ENCODE data around the gene TMEM37. TPM values are rescaled to one million over a fixed set of nuclear protein-coding genes. Genes with fewer than 3 reads are reported as not detected.
"Not testable (repeated sequence)": the region's sequence is repeated elsewhere in the genome, so short reads cannot be mapped to it uniquely, and the experiment has no call there.

The TMEM37 gene
- total RNA-seq = 0.14 TPM in 1 of 2 replicates, not detected in the other

DNA sequence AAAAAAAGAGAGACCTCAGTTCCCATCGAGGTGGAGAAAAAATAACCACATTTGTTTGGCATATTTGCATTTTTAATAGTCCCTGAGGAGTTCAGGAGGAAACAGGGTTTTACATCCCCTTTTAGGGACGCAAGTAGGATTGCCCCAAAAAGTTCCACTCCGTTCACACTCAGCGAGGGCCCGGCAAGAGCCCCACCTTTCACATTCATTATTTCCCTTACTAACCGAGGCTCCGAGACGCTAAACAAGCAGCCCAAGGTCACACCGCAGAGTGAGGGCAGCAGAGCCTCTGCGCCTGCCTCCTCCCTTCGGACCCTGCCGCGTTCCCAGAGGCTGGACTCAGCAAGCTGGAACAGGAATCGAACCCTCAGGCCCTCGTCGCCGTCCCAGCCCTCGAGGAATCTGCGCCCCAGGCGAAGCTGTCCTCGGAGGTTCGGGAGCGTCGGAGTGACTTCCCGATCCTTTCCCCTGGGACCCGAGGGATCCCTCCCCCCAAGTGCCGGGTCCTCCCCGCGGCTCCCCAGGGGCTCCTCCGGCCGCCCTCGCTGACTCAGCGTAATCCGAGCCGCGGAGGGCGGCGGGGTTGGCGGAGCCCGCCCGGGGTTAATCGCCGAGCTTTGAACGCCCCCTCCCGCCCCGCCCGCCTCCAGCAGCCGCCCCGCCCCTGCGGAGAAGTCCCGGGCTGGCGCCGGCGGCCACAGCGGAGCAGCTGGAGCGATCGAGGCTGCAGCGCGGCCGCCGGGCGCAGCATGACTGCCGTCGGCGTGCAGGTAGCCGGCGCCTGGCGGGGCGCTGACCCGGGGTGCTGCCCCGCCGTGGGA is at the start of gene TMEM37:
TSS of gene TMEM37 (plus strand) at position 700 of the 821 bp plus-strand sequence. CDS start at position 750, 50 bp downstream.
- Mint-ChIP-seq H3K27ac (no peak within 1 kb of the TSS), H3K4me1 (ENCODE audit: low read depth) (peaks cover 3% of the 10 kb centered on the region), H3K4me3 (ENCODE audit: low read depth) (no peak within 1 kb of the TSS), H3K9me3 (no peaks in the 10 kb centered on the region), H3K36me3 (ENCODE audit: low read depth) (no peaks in the 10 kb centered on the region), H3K27me3 (ENCODE audit: low read depth) (peaks cover 48% of the 10 kb centered on the region)
- intact Hi-C loops (cut with micrococcal nuclease) = no loop called here
- no peak for DNase-seq (ENCODE audit: low spot score)

- peaks cover 26% of the 10 kb centered on the region for H3K27me3 Mint-ChIP-seq (ENCODE audit: low read depth)
- no peaks in the 10 kb centered on the region for H3K9me3 Mint-ChIP-seq
- no peak overlapping the region for H3K27ac Mint-ChIP-seq
- intact Hi-C loops (cut with micrococcal nuclease) = no loop called here
- H3K36me3 Mint-ChIP-seq (ENCODE audit: low read depth) = no peaks in the 10 kb centered on the region
- DNase-seq (ENCODE audit: low spot score) = no peak
- peaks cover 7% of the 10 kb centered on the region for H3K4me1 Mint-ChIP-seq (ENCODE audit: low read depth)
- no peak overlapping the region for H3K4me3 Mint-ChIP-seq (ENCODE audit: low read depth)
Measured at GRCh38 chr2:119383410-119384140, 48.1 kb upstream of the TMEM37 start.

GRCh38 chr2:119384971-119385370 is 46.7 kb upstream of the TMEM37 start:
- Mint-ChIP-seq H3K4me1 (ENCODE audit: low read depth) (peaks cover 8% of the 10 kb centered on the region), H3K27ac (no peak overlapping the region), H3K27me3 (ENCODE audit: low read depth) (peaks cover 22% of the 10 kb centered on the region), H3K4me3 (ENCODE audit: low read depth) (no peak overlapping the region), H3K9me3 (no peaks in the 10 kb centered on the region), H3K36me3 (ENCODE audit: low read depth) (no peaks in the 10 kb centered on the region)
- no peak for DNase-seq (ENCODE audit: low spot score)
- intact Hi-C loops (cut with micrococcal nuclease) = no loop called here

GRCh38 chr2:119385466-119385865 is 46.2 kb upstream of the TMEM37 start:
- peaks cover 19% of the 10 kb centered on the region for H3K27me3 Mint-ChIP-seq (ENCODE audit: low read depth)
- intact Hi-C loops (cut with micrococcal nuclease) = no loop called here
- no peaks in the 10 kb centered on the region for H3K9me3 Mint-ChIP-seq
- H3K36me3 Mint-ChIP-seq (ENCODE audit: low read depth) = no peaks in the 10 kb centered on the region
- no peak for DNase-seq (ENCODE audit: low spot score)
- peaks cover 8% of the 10 kb centered on the region for H3K4me1 Mint-ChIP-seq (ENCODE audit: low read depth)
- no peak overlapping the region for H3K4me3 Mint-ChIP-seq (ENCODE audit: low read depth)
- H3K27ac Mint-ChIP-seq = no peak overlapping the region

DNA sequence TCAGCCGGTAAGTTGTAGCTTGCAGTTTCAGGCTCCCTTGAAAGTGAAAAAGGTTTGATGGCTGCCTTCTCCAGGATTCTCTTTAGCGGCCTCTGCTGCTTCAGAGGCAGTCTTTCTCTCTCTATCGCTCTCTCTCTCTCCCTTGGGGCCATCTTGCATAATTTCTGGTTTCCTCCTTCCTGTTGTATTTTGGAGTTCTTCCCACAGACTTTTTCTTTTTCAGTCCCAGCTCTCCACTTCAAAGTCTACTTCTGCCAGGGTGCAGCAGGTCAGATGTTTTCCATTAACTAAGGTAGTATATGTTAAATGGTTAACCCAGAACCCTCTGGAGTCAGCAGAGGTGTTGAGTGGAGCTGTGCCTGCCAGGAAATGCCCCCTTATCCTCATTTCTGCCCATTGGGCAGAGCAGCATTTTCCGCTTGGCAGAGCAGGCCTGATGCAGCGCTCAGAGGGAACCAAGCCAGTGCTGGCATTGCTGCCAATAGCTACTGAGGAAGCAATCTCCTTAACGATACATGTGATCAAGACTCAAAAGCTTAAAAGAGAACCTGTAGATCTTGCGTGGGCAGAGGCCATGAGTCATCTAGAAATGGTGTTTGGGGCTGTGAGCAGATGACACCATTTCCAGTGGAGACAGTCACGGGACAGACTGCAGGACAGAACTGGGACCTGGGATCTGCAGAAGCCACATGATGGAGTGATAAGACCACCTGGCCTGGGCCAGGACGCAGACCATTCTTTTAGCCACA is 44.1 kb upstream of the TMEM37 start:
- DNase-seq (ENCODE audit: low spot score) = no peak
- H3K4me3 Mint-ChIP-seq (ENCODE audit: low read depth) = no peak overlapping the region
- H3K9me3 Mint-ChIP-seq = no peaks in the 10 kb centered on the region
- peak overlapping the region; percentile 58 for H3K27ac Mint-ChIP-seq
- no peaks in the 10 kb centered on the region for H3K36me3 Mint-ChIP-seq (ENCODE audit: low read depth)
- H3K27me3 Mint-ChIP-seq (ENCODE audit: low read depth) = peaks cover 16% of the 10 kb centered on the region
- intact Hi-C loops (cut with micrococcal nuclease) = no loop called here
- peaks cover 8% of the 10 kb centered on the region for H3K4me1 Mint-ChIP-seq (ENCODE audit: low read depth)

GRCh38 chr2:119389615-119390306 is 41.9 kb upstream of the TMEM37 start:
- no peak overlapping the region for H3K27ac Mint-ChIP-seq
- no peak overlapping the region for H3K4me3 Mint-ChIP-seq (ENCODE audit: low read depth)

DNA sequence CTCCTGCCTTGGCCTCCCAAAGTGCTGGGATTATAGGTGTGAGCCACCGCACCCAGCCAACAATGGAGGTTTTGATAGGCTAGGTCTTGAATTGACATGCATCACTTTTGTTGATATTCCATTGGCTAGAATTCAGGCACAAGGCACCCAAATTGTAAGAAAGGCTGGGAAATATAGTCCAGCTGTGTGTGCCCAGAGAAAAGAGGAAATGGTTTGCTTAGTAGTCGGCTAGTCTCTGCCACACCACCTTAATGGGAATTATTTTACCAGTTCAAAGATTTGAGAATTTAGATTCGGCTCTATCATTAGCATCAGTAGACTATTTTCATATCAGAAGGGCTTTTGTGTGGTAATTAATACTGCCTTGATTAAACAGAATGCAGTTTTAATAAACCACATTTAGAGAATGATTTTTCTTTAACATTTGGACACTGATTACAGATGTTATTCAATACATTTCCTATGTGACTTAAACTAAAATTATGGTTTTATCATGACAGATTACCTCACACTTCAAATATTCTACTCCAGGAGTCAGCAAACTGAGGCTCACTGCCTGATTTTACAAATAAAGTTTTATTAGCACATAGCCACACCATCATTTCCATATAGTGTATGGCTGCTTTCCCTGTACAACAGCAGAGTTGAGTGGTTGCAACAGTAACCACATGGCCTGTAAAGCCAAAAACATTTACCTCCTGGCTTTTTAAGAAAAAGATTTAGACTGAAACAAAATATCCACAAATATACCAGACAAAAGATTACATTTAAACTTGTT is 37.5 kb upstream of the TMEM37 start:
- Mint-ChIP-seq H3K36me3 (ENCODE audit: low read depth) (no peaks in the 10 kb centered on the region), H3K27ac (no peak overlapping the region), H3K9me3 (no peaks in the 10 kb centered on the region), H3K4me3 (ENCODE audit: low read depth) (no peak overlapping the region), H3K4me1 (ENCODE audit: low read depth) (peaks cover 1% of the 10 kb centered on the region), H3K27me3 (ENCODE audit: low read depth) (peaks cover 12% of the 10 kb centered on the region)
- no peak for DNase-seq (ENCODE audit: low spot score)
- intact Hi-C loops (cut with micrococcal nuclease) = no loop called here

More at GRCh38 chr2:119389615-119390306, 41.9 kb upstream of the TMEM37 start:
- Mint-ChIP-seq H3K36me3 (ENCODE audit: low read depth) (no peaks in the 10 kb centered on the region), H3K9me3 (no peaks in the 10 kb centered on the region), H3K27me3 (ENCODE audit: low read depth) (peaks cover 14% of the 10 kb centered on the region), H3K4me1 (ENCODE audit: low read depth) (peaks cover 8% of the 10 kb centered on the region)
- no peak for DNase-seq (ENCODE audit: low spot score)
- intact Hi-C loops (cut with micrococcal nuclease) = no loop called here

DNA sequence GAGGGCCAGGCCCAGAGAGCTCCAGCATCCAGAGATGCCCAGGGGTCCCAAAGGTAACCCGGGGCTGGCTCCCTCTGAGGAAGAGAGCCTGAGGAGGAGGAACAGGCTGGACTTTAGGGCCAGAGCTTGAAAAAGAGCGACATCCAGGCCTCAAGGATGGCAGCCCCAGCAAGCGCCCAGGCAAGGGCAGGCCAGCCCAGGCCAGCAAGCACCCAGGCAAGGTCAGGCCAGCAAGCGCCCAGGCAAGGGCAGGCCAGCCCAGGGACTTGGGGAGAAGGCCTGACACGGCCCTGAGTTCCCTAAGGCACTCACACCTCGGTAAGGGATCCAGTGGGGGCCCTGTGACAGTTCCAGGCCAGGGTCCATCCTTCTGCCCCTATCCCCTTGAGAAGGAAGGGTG is 34.5 kb upstream of the TMEM37 start:
- H3K4me1 Mint-ChIP-seq (ENCODE audit: low read depth) = no peaks in the 10 kb centered on the region
- no peak for DNase-seq (ENCODE audit: low spot score)
- no peaks in the 10 kb centered on the region for H3K9me3 Mint-ChIP-seq
- peaks cover 7% of the 10 kb centered on the region for H3K27me3 Mint-ChIP-seq (ENCODE audit: low read depth)
- no peaks in the 10 kb centered on the region for H3K36me3 Mint-ChIP-seq (ENCODE audit: low read depth)
- no peak overlapping the region for H3K27ac Mint-ChIP-seq
- intact Hi-C loops (cut with micrococcal nuclease) = no loop called here
- H3K4me3 Mint-ChIP-seq (ENCODE audit: low read depth) = no peak overlapping the region

DNA sequence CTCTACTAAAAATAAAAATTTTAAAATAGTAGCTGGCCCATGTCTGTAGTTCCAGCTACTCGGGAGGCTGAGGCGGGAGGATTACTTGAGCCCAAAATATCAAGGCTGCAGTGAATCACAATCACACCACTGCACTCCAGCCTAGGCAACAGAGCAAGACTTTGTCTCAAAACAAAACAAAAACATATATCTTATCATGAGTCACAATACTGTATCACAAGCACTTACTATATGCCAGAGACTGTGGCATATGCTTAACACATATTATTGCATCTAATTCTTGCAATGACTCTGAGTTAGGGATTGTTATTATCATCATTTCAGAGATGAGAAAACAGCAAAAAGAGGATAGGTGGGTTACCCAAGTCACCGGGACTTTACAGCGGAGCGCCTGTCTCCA is 29.5 kb upstream of the TMEM37 start:
- no peak for DNase-seq (ENCODE audit: low spot score)
- no peaks in the 10 kb centered on the region for H3K36me3 Mint-ChIP-seq (ENCODE audit: low read depth)
- no peak overlapping the region for H3K4me3 Mint-ChIP-seq (ENCODE audit: low read depth)
- peaks cover 3% of the 10 kb centered on the region for H3K27me3 Mint-ChIP-seq (ENCODE audit: low read depth)
- H3K4me1 Mint-ChIP-seq (ENCODE audit: low read depth) = no peaks in the 10 kb centered on the region
- H3K9me3 Mint-ChIP-seq = no peaks in the 10 kb centered on the region
- H3K27ac Mint-ChIP-seq = no peak overlapping the region
- intact Hi-C loops (cut with micrococcal nuclease) = no loop called here

- DNase-seq (ENCODE audit: low spot score) = no peak
- Mint-ChIP-seq H3K27ac (no peak overlapping the region), H3K4me3 (ENCODE audit: low read depth) (no peak overlapping the region), H3K9me3 (no peaks in the 10 kb centered on the region), H3K27me3 (ENCODE audit: low read depth) (peaks cover 3% of the 10 kb centered on the region), H3K4me1 (ENCODE audit: low read depth) (no peaks in the 10 kb centered on the region), H3K36me3 (ENCODE audit: low read depth) (no peaks in the 10 kb centered on the region)
- intact Hi-C loops (cut with micrococcal nuclease) = no loop called here
Measured at GRCh38 chr2:119402645-119403560, 28.8 kb upstream of the TMEM37 start.

GRCh38 chr2:119403618-119404017 is 28.0 kb upstream of the TMEM37 start:
- H3K36me3 Mint-ChIP-seq (ENCODE audit: low read depth); H3K9me3 Mint-ChIP-seq; H3K4me3 Mint-ChIP-seq (ENCODE audit: low read depth); H3K27ac Mint-ChIP-seq; H3K27me3 Mint-ChIP-seq (ENCODE audit: low read depth); intact Hi-C loops (cut with micrococcal nuclease); H3K4me1 Mint-ChIP-seq (ENCODE audit: low read depth); DNase-seq (ENCODE audit: low spot score): not testable (repeated sequence)

Data from activated T-helper 2 cell treated with anti-CD3 and anti-CD28 coated beads, Interferon-gamma antibody, Interleukin-2, Interleukin-4, amounts not matched to agents 10 μg/mL and 5 μg/mL and 100 μg/mL, durations not matched to agents 14 hours and 24 hours and 36 hours (primary cell).